HG02642 (cell line): ENCODE measurements around the gene ARFGAP3.

Experiments used
- ATAC-seq: cut with Tn5 transposase; IDR thresholded peaks from one replicate; pipeline ENCODE4 v1.9.1; 2021; ENCODE audit warnings: mild to moderate bottlenecking; ENCODE audit not compliant: unreplicated experiment, poor library complexity

ARFGAP3 gene

DNA sequence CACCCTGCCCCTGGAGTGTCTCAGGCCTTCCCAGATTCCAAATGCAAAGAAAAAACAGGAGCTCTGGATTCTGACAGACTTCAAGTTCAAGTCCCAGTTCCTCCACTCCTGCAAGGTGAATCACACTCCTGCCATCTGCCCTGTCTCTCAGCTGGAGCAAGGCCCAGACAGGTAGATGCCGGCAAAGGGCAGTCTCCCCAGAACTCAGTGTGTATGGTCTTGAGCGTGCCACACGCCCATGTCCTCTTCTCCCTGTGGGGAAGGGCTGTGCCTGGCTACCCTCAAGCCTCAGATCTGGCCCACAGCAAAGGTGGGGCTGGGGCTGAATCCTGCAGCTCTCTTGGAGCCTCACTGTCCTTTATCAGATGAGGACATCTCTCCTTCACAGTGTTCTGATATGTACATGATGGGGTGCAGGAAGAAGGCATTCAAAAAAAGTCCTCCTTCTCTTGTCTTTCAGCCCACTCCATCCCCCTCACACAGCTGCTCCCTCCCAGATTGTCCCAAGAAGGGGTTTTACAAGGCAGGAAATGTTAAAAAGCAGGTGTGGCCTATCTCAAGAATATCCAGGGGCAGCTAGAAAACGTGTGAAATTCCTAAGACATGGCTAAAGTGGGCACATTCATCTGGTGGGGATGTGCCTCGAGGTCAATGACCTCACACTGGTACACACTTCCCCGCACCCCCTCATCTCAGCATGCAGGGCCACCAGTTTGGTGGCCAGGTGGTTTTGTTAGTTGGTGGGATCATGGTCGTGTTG is 27.7 kb upstream of the ARFGAP3 start:
- ATAC-seq: no peak

DNA sequence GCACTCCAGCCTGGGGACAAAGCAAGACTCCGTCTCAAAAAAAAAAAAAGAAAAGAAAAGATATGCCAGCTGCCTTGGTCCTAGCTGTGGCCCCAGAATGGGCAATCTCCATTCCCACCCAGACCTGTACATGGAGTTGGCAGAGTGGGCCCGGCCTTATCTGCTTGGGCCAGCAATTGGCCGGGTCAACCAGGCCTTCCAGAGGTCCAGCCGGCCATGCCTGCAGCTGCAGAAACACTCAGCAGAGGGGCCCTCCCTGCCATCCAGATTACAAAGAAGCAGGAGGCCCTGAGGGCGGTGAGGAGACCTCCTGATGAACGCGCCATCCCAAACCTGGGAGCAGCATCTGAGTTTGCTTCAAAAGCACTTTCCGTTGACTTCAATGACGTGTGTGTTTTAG is 26.9 kb upstream of the ARFGAP3 start:
- no peak for ATAC-seq

DNA sequence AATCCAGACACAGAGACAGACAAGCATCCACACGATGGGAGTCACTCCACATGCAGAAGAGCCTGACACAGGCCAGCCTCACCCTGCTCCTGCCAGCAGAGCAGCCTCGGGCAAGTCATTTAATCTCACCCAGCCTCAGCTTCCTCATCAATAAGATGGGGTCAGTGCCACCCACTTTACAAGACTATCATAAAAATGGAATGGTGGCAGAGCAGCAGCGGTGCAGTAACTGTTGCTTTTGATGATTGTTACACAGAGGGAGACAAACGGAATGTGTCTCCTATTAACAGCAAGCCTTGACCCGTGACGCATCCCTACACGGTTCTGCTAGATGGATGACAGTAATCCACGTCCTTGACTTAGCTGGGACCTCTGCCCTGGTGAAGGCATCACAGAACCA is 26.0 kb upstream of the ARFGAP3 start:
- no peak for ATAC-seq

- no peak for ATAC-seq
Measured at GRCh38 chr22:42881982-42882656, 25.0 kb upstream of the ARFGAP3 start.

GRCh38 chr22:42881298-42881697 is 24.2 kb upstream of the ARFGAP3 start:
- no peak for ATAC-seq

- no peak for ATAC-seq
Measured at GRCh38 chr22:42880815-42881214, 23.7 kb upstream of the ARFGAP3 start.

DNA sequence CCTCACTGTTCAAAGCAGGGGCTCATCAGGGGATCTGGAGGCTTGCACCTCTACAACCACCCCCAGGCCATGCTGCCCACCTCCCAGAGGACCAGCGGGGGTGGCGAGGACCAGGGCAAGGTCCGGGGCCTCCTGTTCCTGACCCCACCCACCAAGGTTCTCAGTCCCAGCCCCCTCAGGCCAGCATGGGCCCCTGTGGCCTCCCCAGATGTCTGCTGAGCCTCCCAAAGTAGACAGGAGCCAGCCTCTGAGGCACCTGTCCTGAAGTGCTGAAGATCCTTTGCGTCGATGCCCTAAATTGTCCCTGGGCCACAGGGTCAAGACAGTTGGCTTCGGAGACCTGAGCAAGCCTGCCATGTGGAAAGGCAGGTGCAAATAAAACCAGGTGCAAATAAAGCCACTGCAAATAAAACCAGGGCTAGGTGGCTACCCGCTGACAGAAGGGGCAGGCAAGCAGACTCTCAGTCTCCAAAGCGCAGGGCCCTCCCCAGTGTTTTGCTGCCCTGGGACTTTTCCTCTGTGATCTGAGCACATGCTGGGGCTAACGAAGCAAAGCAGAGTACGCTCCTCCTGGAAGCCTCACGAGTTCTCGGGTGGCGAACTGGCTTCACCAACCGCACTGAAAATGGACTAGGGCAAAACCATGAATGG is 22.4 kb upstream of the ARFGAP3 start:
- no peak for ATAC-seq

DNA sequence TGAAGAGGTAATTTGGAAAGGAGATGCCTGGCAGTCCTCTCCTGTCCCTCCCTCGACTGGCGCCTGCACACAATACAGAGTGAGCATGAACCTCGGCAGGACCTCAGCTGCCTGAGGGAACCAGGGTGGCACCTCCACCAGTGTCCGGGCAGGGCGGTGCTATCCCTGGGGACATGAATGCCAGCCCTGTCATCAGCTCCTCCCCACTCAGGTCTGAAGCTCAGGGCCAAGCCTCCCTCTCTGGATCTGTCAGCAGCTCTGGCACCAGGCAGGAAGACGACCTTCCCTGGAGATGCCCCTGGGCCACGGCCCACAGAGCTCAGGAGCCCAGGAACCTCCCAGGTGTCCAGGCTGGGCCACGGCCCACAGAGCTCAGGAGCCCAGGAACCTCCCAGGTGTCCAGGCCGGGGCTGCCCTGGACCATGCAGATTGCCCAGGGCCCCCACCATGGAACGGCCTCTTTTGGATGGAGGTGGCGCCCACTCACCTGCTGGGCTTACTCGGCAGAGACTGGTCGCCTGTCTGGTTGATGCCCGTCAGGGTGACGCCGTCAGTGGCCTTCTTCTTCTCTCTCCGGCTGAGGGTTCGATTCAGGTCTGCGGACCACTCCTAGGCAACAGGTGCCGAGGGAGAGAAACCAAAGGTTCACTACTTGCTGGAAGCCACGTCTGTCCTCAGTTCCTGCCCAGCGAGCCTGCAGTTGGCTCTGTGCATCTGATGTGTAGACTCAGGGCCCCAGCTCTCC is 21.7 kb upstream of the ARFGAP3 start:
- no peak for ATAC-seq

DNA sequence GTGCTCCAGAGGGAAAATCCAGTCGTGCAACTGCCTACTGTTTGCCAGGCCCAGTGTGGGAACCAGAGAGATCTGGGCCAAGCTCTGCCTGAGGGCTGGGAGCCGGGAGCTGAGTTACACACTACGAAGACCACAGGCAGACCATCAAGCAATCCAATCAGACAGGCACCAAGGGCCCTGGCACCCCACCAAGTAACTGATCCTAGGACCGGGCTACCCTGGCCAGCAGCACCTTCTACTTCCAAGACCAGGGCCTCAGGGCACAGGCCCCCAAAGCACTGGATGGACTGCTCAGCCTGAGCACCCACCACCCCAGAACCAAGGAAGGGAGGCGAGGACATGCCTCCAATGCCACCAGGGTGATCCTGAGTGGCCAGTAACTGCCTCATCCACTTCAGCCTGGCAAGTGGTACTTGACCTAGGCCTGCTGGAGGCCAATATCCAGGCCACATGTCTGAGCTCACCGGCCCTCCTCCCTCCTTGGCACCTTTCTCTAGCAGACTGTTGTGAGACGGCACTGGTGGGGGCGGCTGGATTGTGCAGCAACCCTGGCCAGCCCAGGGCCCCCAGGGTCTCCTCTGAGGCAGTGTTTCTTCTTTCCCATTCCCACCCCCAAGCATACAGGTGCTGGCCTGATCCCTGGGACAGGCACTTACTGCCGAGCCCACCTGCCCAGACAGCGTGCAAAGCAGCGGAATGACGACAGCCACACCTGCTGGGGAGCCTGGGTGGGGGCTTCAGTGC is 20.7 kb upstream of the ARFGAP3 start:
- no peak for ATAC-seq

DNA sequence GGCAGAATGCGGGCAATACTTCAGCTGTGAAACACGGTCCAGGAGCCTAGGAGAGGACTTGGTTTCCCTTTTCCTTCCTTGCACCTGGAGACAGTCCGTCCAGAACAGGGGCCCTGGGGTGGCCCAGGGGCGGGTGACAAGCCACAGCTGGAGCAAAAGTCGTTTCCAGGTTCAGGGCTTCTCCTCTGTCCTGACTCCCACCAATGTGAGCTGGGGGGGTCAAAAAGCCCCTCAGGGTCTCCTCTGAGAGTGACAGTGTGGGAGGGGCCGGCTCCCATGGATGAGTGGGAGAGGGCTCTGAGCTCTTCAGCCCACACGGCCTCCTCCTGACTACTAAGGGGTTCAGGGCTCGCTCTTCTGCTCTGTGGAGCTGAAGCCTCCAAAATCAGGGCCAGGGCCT is 20.1 kb upstream of the ARFGAP3 start:
- no peak for ATAC-seq

DNA sequence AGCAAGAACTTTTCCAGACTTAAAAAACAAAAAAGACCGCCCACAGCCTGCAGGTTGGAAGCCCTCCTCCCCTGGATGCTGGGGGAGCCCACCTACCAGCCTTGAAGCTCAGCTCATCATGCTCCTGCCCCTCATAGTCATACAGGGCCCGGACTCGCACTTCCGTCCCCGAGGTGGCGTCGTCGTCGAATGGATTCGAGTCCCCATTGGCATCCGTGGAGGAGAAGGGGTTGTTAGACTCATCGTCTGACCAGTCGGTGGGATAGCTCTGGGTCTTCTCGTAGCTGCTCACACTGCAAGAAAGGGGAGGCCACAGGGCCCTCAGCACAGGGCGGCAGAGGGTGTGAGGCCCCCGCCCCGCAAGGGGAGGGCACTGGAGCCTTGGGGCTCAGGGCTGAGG is 19.0 kb upstream of the ARFGAP3 start:
- no peak for ATAC-seq

DNA sequence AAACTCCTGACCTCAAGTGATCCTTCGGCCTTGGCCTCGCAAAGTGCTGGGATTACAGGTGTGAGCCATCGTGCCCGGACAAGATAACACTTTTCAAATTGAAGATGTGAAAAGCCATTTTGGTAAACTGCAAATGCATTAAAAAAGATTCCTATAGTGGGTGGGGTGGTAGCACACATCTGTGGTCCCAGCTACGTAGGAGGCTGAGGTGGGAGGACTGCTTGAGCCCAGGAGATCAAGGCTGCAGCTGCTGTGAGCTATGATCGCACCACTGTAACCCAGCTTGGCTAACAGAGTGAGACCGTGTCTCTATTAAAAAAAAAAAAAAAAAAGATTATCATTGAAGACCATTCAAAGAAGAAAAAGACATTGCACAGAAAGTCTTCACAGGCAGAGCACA is 16.9 kb upstream of the ARFGAP3 start:
- ATAC-seq: no peak

DNA sequence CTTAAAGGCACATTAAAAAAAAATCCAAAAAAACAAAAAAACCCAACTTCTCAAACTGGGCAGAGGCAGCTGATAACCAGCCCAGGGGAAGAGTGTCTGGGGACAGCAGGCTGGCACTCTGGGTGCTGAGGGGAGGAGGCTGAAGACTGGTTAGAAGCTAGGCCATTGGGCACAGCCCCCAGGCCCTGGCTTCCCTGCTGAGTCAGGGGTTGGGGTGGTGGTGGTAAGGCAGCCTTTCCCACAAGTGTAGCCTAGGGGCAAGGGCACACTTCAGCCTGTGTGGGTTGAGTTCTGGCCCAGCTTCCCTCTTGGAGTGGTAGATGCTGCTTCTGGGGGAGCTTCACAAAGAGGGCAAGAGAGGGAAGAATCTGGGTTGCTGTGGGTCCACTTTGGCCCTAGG is 16.3 kb upstream of the ARFGAP3 start:
- ATAC-seq: no peak

DNA sequence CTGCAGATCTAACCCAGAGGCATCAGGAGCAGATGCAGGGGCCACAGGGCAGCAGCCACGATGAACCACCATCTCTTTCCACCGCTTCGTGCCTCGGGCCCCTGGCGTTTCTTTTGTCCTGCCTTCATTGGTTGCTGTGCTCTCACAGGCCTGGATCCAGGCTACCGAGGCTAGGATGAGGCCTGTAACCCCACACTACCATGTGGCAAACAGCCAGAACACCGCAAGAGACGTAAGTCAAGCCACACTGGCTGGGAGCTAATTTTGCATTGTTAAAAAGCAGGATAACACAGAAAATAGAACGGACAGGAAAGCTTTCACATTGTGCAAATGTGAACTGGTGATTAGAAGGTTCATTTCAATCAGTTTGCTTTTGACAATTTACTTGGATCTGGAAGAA is 15.7 kb upstream of the ARFGAP3 start:
- no peak for ATAC-seq

DNA sequence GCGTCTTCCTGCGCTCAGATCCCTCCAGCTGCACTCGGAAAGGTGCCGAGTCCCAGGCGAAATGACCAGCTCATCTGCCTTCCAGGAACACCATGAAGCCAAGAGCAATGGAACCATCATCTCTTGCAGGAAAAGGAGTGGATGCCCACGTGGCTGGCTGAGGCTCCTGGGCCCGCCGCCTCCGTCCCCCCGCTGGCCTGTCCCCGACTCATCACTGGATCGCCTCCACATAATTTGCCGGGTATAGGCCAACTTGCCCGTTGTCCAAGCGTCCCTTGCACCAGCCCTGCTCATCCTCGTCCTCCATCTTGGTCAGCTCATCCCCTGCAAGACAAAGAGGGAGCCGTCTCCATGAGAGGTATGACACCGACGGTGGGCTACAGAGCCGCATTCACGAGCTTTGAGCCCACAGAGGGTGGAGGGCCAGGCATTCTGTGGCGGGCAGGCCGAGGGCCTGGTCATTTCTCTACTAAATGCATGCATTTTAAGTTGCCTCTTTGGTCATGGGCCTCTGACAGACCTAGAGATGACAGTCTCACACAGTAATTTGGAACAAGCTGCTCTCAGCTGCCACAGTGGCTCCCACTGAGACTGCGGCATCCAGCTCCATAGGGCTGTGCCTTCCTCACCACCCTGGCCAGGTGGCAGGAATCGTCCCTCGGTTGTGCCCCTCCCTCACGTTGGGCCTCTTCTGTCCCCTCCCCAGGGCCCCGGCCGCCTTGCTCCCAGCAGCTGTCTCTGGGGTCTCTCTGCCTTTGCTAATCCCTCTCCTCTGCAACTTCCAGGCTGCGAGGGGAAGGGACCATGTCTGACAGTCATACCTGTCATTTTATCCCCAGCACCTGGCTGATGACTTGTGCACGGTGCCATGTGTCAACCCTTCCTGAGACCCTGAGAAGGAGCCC is 14.3 kb upstream of the ARFGAP3 start:
- ATAC-seq: no peak

GRCh38 chr22:42869888-42870480 is 12.9 kb upstream of the ARFGAP3 start:
- ATAC-seq: no peak

- no peak for ATAC-seq
Measured at GRCh38 chr22:42869463-42869862, 12.4 kb upstream of the ARFGAP3 start.

- ATAC-seq: no peak
Measured at GRCh38 chr22:42868751-42869251, 11.7 kb upstream of the ARFGAP3 start.

GRCh38 chr22:42866100-42866499 is 9.0 kb upstream of the ARFGAP3 start:
- ATAC-seq: no peak
